ENCODE results near the gene HACD4.

DNA sequence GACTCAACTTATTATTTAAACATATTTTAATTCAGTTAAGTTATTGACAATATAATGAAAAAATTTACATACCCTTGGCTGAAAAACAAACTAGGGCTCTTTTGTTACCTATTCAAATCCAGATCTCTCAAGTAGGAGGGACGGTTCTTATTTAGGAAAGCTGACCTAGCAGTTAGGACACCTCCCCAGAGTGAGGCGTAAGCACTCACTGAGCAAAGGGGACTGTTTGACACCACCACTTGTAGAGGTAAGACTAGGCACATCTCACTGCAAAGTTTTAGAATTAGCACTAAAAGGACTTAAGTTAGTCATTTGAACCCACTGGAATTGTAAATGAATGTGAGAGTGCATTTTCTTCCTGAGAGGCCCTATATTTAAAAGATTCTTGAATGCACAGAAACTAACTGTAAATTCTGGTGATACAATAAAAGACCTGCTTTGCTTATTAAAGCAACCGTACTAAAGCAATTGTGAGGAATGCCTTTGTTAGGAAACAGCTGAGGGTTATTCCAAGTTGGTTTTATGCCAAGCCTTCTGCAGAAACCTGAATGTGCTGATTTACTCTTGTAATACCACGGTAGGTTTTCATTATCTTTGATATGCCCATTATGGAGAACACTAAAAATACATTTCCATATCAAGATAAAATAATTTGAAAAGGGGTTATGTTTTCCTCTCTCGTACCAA, 16.2 kb downstream of the HACD4 start:
- no peak for TF ChIP-seq POLR2A (IDR thresholded peaks at IDR 0.05)
- TF ChIP-seq, protein P1, sequence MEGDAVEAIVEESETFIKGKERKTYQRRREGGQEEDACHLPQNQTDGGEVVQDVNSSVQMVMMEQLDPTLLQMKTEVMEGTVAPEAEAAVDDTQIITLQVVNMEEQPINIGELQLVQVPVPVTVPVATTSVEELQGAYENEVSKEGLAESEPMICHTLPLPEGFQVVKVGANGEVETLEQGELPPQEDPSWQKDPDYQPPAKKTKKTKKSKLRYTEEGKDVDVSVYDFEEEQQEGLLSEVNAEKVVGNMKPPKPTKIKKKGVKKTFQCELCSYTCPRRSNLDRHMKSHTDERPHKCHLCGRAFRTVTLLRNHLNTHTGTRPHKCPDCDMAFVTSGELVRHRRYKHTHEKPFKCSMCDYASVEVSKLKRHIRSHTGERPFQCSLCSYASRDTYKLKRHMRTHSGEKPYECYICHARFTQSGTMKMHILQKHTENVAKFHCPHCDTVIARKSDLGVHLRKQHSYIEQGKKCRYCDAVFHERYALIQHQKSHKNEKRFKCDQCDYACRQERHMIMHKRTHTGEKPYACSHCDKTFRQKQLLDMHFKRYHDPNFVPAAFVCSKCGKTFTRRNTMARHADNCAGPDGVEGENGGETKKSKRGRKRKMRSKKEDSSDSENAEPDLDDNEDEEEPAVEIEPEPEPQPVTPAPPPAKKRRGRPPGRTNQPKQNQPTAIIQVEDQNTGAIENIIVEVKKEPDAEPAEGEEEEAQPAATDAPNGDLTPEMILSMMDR (IDR thresholded peaks at IDR 0.05) = no peak
